BLaER1 (cell line): ENCODE measurements around the gene ZBTB46.
"Not testable (repeated sequence)": the region's sequence is repeated elsewhere in the genome, so short reads cannot be mapped to it uniquely, and the experiment has no call there.

Experiments
- H3K27ac ChIP-seq: shearing (Covaris generic); formaldehyde crosslinking; 2 replicates; pipeline ENCODE4 v1.8.1; 2022
- H3K27me3 ChIP-seq: shearing (Covaris generic); formaldehyde crosslinking; 2 replicates; pipeline ENCODE4 v1.8.1; 2022
- H3K36me3 ChIP-seq: shearing (Covaris generic); formaldehyde crosslinking; 2 replicates; pipeline ENCODE4 v1.8.1; 2022
- H3K4me1 ChIP-seq: shearing (Covaris generic); formaldehyde crosslinking; 2 replicates; pipeline ENCODE4 v1.8.1; 2022
- H3K4me2 ChIP-seq: shearing (Covaris generic); formaldehyde crosslinking; 2 replicates; pipeline ENCODE4 v1.8.1; 2022
- H3K4me3 ChIP-seq: shearing (Covaris generic); formaldehyde crosslinking; 2 replicates; pipeline ENCODE4 v1.8.1; 2022
- H3K9ac ChIP-seq: shearing (Covaris generic); formaldehyde crosslinking; 2 replicates; pipeline ENCODE4 v1.8.1; 2022
- H3K9me3 ChIP-seq: shearing (Covaris generic); formaldehyde crosslinking; 2 replicates; pipeline ENCODE4 v1.8.1; 2022
- H4K20me1 ChIP-seq: shearing (Covaris generic); formaldehyde crosslinking; 2 replicates; pipeline ENCODE4 v1.8.1; 2022
- Cebpa-rat ChIP-seq: shearing (Covaris generic); IDR thresholded peaks from 2 replicates; pipeline ENCODE4 v1.8.1; 2022

Gene ZBTB46

GRCh38 chr20:63782051-63782471 lies 49.0 kb downstream of the ZBTB46 start:
- 0 out of 2 replicates have a peak overlapping the region, but pooled peaks have one; percentile 30 for H3K27ac ChIP-seq

GRCh38 chr20:63781181-63781580 lies 49.9 kb downstream of the ZBTB46 start:
- H3K27ac ChIP-seq: no peak overlapping the region
- H3K4me1 ChIP-seq: peaks cover 52% of the 10 kb centered on the region
- no peaks in the 10 kb centered on the region for H3K27me3 ChIP-seq
- H4K20me1 ChIP-seq: no peaks in the 10 kb centered on the region
- no peaks in the 10 kb centered on the region for H3K36me3 ChIP-seq
- H3K4me3 ChIP-seq: no peak overlapping the region
- H3K9me3 ChIP-seq: peaks cover 10% of the 10 kb centered on the region; the same call in 1 of the 2 replicates
- TF ChIP-seq Cebpa-rat: no peak
- H3K4me2 ChIP-seq: peak overlapping the region; percentile 61
- no peak overlapping the region for H3K9ac ChIP-seq

More at GRCh38 chr20:63782051-63782471, 49.0 kb downstream of the ZBTB46 start:
- Histone ChIP-seq H3K4me1 (peaks cover 61% of the 10 kb centered on the region), H3K4me3 (no peak overlapping the region), H3K9ac (no peak overlapping the region), H3K4me2 (peak overlapping the region; percentile 61), H3K9me3 (peaks cover 7% of the 10 kb centered on the region; the same call in 1 of the 2 replicates), H4K20me1 (no peaks in the 10 kb centered on the region), H3K27me3 (no peaks in the 10 kb centered on the region), H3K36me3 (no peaks in the 10 kb centered on the region)
- no peak for TF ChIP-seq Cebpa-rat

GRCh38 chr20:63778857-63779256 lies 52.2 kb downstream of the ZBTB46 start:
- Histone ChIP-seq H3K9ac (no peak overlapping the region), H3K4me2 (no peak overlapping the region), H4K20me1 (no peaks in the 10 kb centered on the region), H3K27ac (no peak overlapping the region), H3K4me1 (peaks cover 49% of the 10 kb centered on the region), H3K4me3 (no peak overlapping the region), H3K36me3 (no peaks in the 10 kb centered on the region), H3K9me3 (peaks cover 10% of the 10 kb centered on the region; the same call in 1 of the 2 replicates), H3K27me3 (no peaks in the 10 kb centered on the region)
- TF ChIP-seq Cebpa-rat: no peak

- no peaks in the 10 kb centered on the region for H4K20me1 ChIP-seq
- H3K4me2 ChIP-seq: no peak overlapping the region
- H3K27me3 ChIP-seq: no peaks in the 10 kb centered on the region
- TF ChIP-seq Cebpa-rat: no peak
- H3K36me3 ChIP-seq: no peaks in the 10 kb centered on the region
- H3K4me1 ChIP-seq: peaks cover 49% of the 10 kb centered on the region
- H3K9ac ChIP-seq: no peak overlapping the region
- no peak overlapping the region for H3K27ac ChIP-seq
- peaks cover 10% of the 10 kb centered on the region; the same call in 1 of the 2 replicates for H3K9me3 ChIP-seq
- no peak overlapping the region for H3K4me3 ChIP-seq
These were observed 52.9 kb downstream of the ZBTB46 start for GRCh38 chr20:63778034-63778752.

- H3K27me3 ChIP-seq: no peaks in the 10 kb centered on the region
- H3K4me3 ChIP-seq: no peak overlapping the region
- no peak overlapping the region for H3K9ac ChIP-seq
- H3K27ac ChIP-seq: no peak overlapping the region
- H3K36me3 ChIP-seq: no peaks in the 10 kb centered on the region
- peaks cover 10% of the 10 kb centered on the region; the same call in 1 of the 2 replicates for H3K9me3 ChIP-seq
- no peak for TF ChIP-seq Cebpa-rat
- H4K20me1 ChIP-seq: no peaks in the 10 kb centered on the region
- H3K4me2 ChIP-seq: no peak overlapping the region
- peaks cover 44% of the 10 kb centered on the region for H3K4me1 ChIP-seq
These were observed 53.5 kb downstream of the ZBTB46 start for GRCh38 chr20:63777614-63778013.

GRCh38 chr20:63776875-63777274 lies 54.2 kb downstream of the ZBTB46 start:
- H4K20me1 ChIP-seq, H3K9ac ChIP-seq, H3K4me2 ChIP-seq, H3K36me3 ChIP-seq, H3K27ac ChIP-seq, H3K4me3 ChIP-seq, H3K27me3 ChIP-seq: not testable (repeated sequence)
- Histone ChIP-seq H3K9me3 (peaks cover 10% of the 10 kb centered on the region; the same call in 1 of the 2 replicates), H3K4me1 (peaks cover 36% of the 10 kb centered on the region)

- H3K9ac ChIP-seq: 0 out of 2 replicates have a peak overlapping the region, but pooled peaks have one; percentile 51
These were observed 55.7 kb downstream of the ZBTB46 start for GRCh38 chr20:63775096-63775978.

GRCh38 chr20:63774306-63774705 lies 56.8 kb downstream of the ZBTB46 start:
- peak overlapping the region; percentile 79 for H3K4me2 ChIP-seq
- peaks cover 10% of the 10 kb centered on the region; the same call in 1 of the 2 replicates for H3K9me3 ChIP-seq
- H3K4me3 ChIP-seq: no peak overlapping the region
- no peak for TF ChIP-seq Cebpa-rat
- no peaks in the 10 kb centered on the region for H4K20me1 ChIP-seq
- no peaks in the 10 kb centered on the region for H3K27me3 ChIP-seq
- H3K9ac ChIP-seq: no peak overlapping the region
- H3K27ac ChIP-seq: no peak overlapping the region
- H3K4me1 ChIP-seq: peaks cover 33% of the 10 kb centered on the region
- H3K36me3 ChIP-seq: no peaks in the 10 kb centered on the region

More at GRCh38 chr20:63775096-63775978, 55.7 kb downstream of the ZBTB46 start:
- H3K27me3 ChIP-seq: no peaks in the 10 kb centered on the region
- H3K36me3 ChIP-seq: no peaks in the 10 kb centered on the region
- H3K4me2 ChIP-seq: peak overlapping the region; percentile 79
- peaks cover 27% of the 10 kb centered on the region for H3K4me1 ChIP-seq
- no peak for TF ChIP-seq Cebpa-rat
- peaks cover 10% of the 10 kb centered on the region; the same call in 1 of the 2 replicates for H3K9me3 ChIP-seq
- no peaks in the 10 kb centered on the region for H4K20me1 ChIP-seq
- H3K27ac ChIP-seq: peak overlapping the region; percentile 15; the same call in 1 of the 2 replicates
- peak overlapping the region; percentile 37; the same call in 1 of the 2 replicates for H3K4me3 ChIP-seq

GRCh38 chr20:63773571-63774241 lies 57.4 kb downstream of the ZBTB46 start:
- H3K27me3 ChIP-seq: no peaks in the 10 kb centered on the region
- peaks cover 10% of the 10 kb centered on the region; the same call in 1 of the 2 replicates for H3K9me3 ChIP-seq
- no peak overlapping the region for H3K4me3 ChIP-seq
- H3K27ac ChIP-seq: no peak overlapping the region
- no peaks in the 10 kb centered on the region for H4K20me1 ChIP-seq
- TF ChIP-seq Cebpa-rat: no peak
- no peaks in the 10 kb centered on the region for H3K36me3 ChIP-seq
- H3K4me1 ChIP-seq: peaks cover 35% of the 10 kb centered on the region
- H3K4me2 ChIP-seq: peak overlapping the region; percentile 79
- no peak overlapping the region for H3K9ac ChIP-seq
